ENCODE results near the gene CGNL1. TPM values are rescaled to one million over a fixed set of nuclear protein-coding genes. Genes with fewer than 3 reads are reported as not detected.

The CGNL1 gene
- total RNA-seq, 1 donor from 2014 or later = 5.4 TPM

GRCh38 chr15:57388464-57388863 is 12.2 kb downstream of the CGNL1 start:
- no peak overlapping the region for H3K4me3 Mint-ChIP-seq (ENCODE audit: unreplicated experiment)
- H3K27ac Mint-ChIP-seq (ENCODE audit: unreplicated experiment) = no peak overlapping the region
- H3K9me3 Mint-ChIP-seq (ENCODE audit: unreplicated experiment) = peaks cover 3% of the 10 kb centered on the region
- no peaks in the 10 kb centered on the region for H3K27me3 Mint-ChIP-seq (ENCODE audit: unreplicated experiment)
- peaks cover 17% of the 10 kb centered on the region for H3K4me1 Mint-ChIP-seq (ENCODE audit: low read depth, unreplicated experiment)
- TF ChIP-seq CTCF (IDR thresholded peaks at IDR 0.05; ENCODE audit: partially characterized antibody, unreplicated experiment) = no peak
- no peak for DNase-seq
- no peaks in the 10 kb centered on the region for H3K36me3 Mint-ChIP-seq (ENCODE audit: unreplicated experiment)

GRCh38 chr15:57389991-57390390 is 13.7 kb downstream of the CGNL1 start:
- Mint-ChIP-seq H3K9me3 (ENCODE audit: unreplicated experiment) (peaks cover 3% of the 10 kb centered on the region), H3K4me1 (ENCODE audit: low read depth, unreplicated experiment) (peaks cover 17% of the 10 kb centered on the region), H3K36me3 (ENCODE audit: unreplicated experiment) (no peaks in the 10 kb centered on the region), H3K27me3 (ENCODE audit: unreplicated experiment) (no peaks in the 10 kb centered on the region), H3K4me3 (ENCODE audit: unreplicated experiment) (no peak overlapping the region), H3K27ac (ENCODE audit: unreplicated experiment) (no peak overlapping the region)
- no peak for DNase-seq
- no peak for TF ChIP-seq CTCF (IDR thresholded peaks at IDR 0.05; ENCODE audit: partially characterized antibody, unreplicated experiment)

GRCh38 chr15:57390583-57390982 is 14.3 kb downstream of the CGNL1 start:
- DNase-seq = no peak
- Mint-ChIP-seq H3K4me3 (ENCODE audit: unreplicated experiment) (no peak overlapping the region), H3K4me1 (ENCODE audit: low read depth, unreplicated experiment) (peaks cover 20% of the 10 kb centered on the region), H3K9me3 (ENCODE audit: unreplicated experiment) (peaks cover 3% of the 10 kb centered on the region), H3K27me3 (ENCODE audit: unreplicated experiment) (no peaks in the 10 kb centered on the region), H3K27ac (ENCODE audit: unreplicated experiment) (no peak overlapping the region), H3K36me3 (ENCODE audit: unreplicated experiment) (no peaks in the 10 kb centered on the region)
- TF ChIP-seq CTCF (IDR thresholded peaks at IDR 0.05; ENCODE audit: partially characterized antibody, unreplicated experiment) = no peak

- Mint-ChIP-seq H3K4me1 (ENCODE audit: low read depth, unreplicated experiment) (peaks cover 18% of the 10 kb centered on the region), H3K4me3 (ENCODE audit: unreplicated experiment) (no peak overlapping the region), H3K27ac (ENCODE audit: unreplicated experiment) (no peak overlapping the region), H3K27me3 (ENCODE audit: unreplicated experiment) (no peaks in the 10 kb centered on the region), H3K9me3 (ENCODE audit: unreplicated experiment) (peaks cover 3% of the 10 kb centered on the region), H3K36me3 (ENCODE audit: unreplicated experiment) (no peaks in the 10 kb centered on the region)
- no peak for DNase-seq
- no peak for TF ChIP-seq CTCF (IDR thresholded peaks at IDR 0.05; ENCODE audit: partially characterized antibody, unreplicated experiment)
Measured at GRCh38 chr15:57391537-57391936, 15.2 kb downstream of the CGNL1 start.

- H3K4me3 Mint-ChIP-seq (ENCODE audit: unreplicated experiment) = no peak overlapping the region
- peaks cover 3% of the 10 kb centered on the region for H3K9me3 Mint-ChIP-seq (ENCODE audit: unreplicated experiment)
- no peak for DNase-seq
- H3K36me3 Mint-ChIP-seq (ENCODE audit: unreplicated experiment) = no peaks in the 10 kb centered on the region
- no peaks in the 10 kb centered on the region for H3K27me3 Mint-ChIP-seq (ENCODE audit: unreplicated experiment)
- no peak overlapping the region for H3K27ac Mint-ChIP-seq (ENCODE audit: unreplicated experiment)
- no peak for TF ChIP-seq CTCF (IDR thresholded peaks at IDR 0.05; ENCODE audit: partially characterized antibody, unreplicated experiment)
- peaks cover 6% of the 10 kb centered on the region for H3K4me1 Mint-ChIP-seq (ENCODE audit: low read depth, unreplicated experiment)
Measured at GRCh38 chr15:57393061-57393460, 16.8 kb downstream of the CGNL1 start.

Data from glutamatergic neuron (in vitro differentiated cells).